ENCODE data around the gene PHACTR2.
"Not testable (repeated sequence)": the region's sequence is repeated elsewhere in the genome, so short reads cannot be mapped to it uniquely, and the experiment has no call there.

The PHACTR2 gene

DNA sequence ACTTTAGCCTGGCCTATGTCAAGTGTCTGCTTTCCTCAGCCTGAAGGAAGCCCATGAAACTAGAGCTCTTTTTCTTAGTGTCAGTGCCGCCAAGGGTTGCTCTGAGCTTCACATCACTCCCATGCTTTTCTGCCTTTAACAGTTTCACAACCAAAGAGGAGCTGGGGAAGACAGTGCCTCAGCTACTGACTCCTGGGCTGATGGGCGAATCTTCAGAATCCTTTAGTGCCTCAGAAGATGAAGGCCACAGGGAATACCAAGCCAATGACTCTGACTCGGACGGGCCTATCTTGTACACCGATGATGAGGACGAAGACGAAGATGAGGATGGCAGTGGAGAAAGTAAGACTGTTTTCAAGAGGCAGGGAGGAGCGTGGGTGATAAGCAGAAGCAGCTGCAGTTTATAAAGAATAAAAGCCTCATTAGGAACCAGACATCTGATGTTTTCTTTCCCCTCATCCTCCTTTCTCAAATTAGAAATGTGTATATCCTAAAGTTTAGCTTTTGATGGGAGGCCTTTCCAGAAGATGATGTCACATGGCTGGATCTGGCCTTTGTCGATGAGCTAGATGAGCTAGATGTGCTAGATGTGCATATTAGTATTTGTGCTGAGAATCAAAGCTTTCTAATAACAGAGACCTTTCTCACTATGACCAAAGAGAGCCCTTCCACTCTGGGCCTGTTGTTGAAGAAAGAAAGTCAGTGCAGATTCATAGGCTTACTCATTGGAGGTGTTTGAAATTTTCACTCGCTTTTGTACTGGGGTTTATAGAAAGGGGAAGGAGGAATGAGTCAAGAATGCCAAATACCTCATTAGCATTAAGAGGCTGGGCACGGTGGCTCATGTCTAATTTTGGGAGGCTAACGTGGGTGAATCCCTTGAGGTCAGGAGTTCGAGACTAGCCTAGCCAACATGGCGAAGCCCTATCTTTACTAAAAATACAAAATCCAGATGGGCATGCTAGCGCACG, 94.6 kb downstream of the PHACTR2 start:
- no peak for DNase-seq (ENCODE audit: low spot score in 2 of 2)
- H3K27me3 Mint-ChIP-seq = no peaks in the 10 kb centered on the region
- no peak for ATAC-seq (replicated peaks; ENCODE audit: extremely low read depth, poor library complexity, severe bottlenecking)

DNA sequence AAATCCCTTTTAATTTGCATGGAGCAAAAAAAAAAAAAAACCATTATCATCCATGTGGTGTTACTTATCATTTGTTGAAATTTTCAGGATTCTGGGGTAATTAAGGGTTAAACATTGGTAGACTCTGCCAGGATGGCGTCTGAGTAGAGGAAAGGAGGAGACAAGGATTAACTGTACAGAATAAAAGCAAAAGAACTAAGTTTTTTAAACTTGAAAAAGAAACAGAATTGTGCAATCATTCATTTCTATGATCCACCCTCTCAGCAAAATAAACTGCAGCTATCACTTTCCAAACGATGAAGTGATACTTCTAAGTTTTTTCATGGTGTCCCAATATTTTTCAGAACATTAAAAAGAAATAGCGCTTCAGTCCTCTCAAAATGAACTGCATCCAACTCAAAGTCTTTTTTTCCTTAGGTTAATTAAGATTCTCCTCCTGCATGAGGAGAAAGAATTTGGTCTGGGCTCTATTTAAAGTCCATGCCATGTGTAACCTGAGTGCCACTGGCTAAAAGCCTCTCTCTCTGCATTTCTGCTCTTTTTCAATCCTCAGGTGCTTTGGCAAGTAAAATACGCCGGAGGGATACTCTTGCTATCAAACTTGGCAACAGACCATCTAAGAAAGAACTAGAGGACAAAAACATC, 95.9 kb downstream of the PHACTR2 start:
- H3K4me1 Mint-ChIP-seq = peaks cover 9% of the 10 kb centered on the region
- DNase-seq (ENCODE audit: low spot score in 2 of 2) (no peak), ATAC-seq (replicated peaks; ENCODE audit: extremely low read depth, poor library complexity, severe bottlenecking) (no peak)
- no peaks in the 10 kb centered on the region for H3K9me3 Mint-ChIP-seq
- H3K36me3 Mint-ChIP-seq (ENCODE audit: insufficient read depth) = peaks cover 49% of the 10 kb centered on the region
- H3K27me3 Mint-ChIP-seq = no peaks in the 10 kb centered on the region
- no peak overlapping the region for H3K4me3 Mint-ChIP-seq
- no peak overlapping the region for H3K27ac Mint-ChIP-seq (ENCODE audit: low read depth)

More for the DNA sequence above, 94.6 kb downstream of the PHACTR2 start:
- Mint-ChIP-seq H3K36me3 (ENCODE audit: insufficient read depth) (peaks cover 44% of the 10 kb centered on the region), H3K9me3 (no peaks in the 10 kb centered on the region), H3K4me3 (no peak overlapping the region), H3K27ac (ENCODE audit: low read depth) (no peak overlapping the region), H3K4me1 (peaks cover 9% of the 10 kb centered on the region)

DNA sequence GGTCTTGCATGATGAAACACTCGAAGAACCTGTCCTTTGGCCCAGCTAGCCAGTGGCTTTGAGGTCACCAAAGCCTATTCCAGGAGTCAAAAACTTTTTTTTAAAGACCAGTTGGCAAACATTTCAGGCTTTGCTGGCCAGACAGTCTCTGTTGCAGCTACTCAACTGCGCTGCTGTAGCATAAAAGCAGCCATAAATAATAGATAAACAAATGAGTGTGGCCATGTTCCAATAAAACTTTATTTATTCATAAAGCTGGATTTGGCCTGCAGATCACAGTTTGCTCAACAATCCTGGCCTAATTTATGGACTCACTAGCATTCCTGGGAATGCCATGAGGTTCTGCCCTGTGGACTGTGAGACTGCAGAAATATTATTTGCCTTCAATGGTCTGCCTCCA, 96.6 kb downstream of the PHACTR2 start:
- no peak overlapping the region for H3K27ac Mint-ChIP-seq (ENCODE audit: low read depth)
- no peak for DNase-seq (ENCODE audit: low spot score in 2 of 2)
- H3K4me3 Mint-ChIP-seq = no peak overlapping the region
- peaks cover 9% of the 10 kb centered on the region for H3K4me1 Mint-ChIP-seq
- H3K9me3 Mint-ChIP-seq = no peaks in the 10 kb centered on the region
- H3K27me3 Mint-ChIP-seq = no peaks in the 10 kb centered on the region
- peaks cover 55% of the 10 kb centered on the region for H3K36me3 Mint-ChIP-seq (ENCODE audit: insufficient read depth)
- ATAC-seq (replicated peaks; ENCODE audit: extremely low read depth, poor library complexity, severe bottlenecking) = no peak

DNA sequence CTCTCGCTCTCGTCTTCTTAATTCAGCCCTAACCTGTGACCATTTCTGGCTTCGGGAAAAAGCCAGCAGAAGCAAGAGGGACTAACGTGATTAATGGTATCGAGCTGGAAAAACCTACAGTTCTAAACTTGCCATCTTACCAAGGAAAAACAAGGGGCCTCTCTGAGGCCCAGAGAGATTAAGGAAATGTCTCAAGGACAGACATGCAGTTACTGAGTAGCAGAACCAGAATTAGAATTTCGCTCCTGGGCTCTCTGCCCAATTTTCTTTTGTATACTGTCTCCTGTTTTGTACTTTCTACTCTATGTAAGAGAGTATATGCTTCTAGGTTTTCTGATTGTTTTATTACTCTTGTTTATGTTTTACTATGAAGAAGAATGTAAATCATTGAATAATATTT, 97.6 kb downstream of the PHACTR2 start:
- no peak overlapping the region for H3K4me3 Mint-ChIP-seq
- DNase-seq (ENCODE audit: low spot score in 2 of 2) = no peak
- no peak for ATAC-seq (replicated peaks; ENCODE audit: extremely low read depth, poor library complexity, severe bottlenecking)
- peaks cover 4% of the 10 kb centered on the region for H3K4me1 Mint-ChIP-seq
- no peaks in the 10 kb centered on the region for H3K27me3 Mint-ChIP-seq
- H3K9me3 Mint-ChIP-seq = no peaks in the 10 kb centered on the region
- no peak overlapping the region for H3K27ac Mint-ChIP-seq (ENCODE audit: low read depth)
- H3K36me3 Mint-ChIP-seq (ENCODE audit: insufficient read depth) = peaks cover 55% of the 10 kb centered on the region

DNA sequence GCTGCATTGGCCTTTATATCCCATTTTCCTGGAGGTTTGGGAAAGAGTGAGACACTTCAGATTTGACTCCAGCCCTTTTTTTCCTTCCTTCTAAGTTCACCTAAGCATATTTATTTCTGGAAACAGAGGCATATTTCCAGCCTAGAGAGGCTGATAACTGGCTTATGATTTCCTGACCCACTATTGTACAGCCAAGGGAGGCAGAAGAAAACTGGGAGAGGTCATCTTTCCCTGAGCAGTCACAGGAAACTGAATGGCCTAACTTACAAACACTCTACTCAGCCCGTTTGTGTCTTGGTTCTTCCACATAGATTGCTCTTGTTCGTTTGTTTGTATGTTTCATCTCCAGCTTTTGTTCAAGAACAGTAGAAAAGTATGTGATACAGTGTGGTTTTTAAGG, 101.2 kb downstream of the PHACTR2 start:
- no peaks in the 10 kb centered on the region for H3K27me3 Mint-ChIP-seq
- no peak overlapping the region for H3K4me3 Mint-ChIP-seq
- H3K36me3 Mint-ChIP-seq (ENCODE audit: insufficient read depth) = peaks cover 51% of the 10 kb centered on the region
- H3K27ac Mint-ChIP-seq (ENCODE audit: low read depth) = no peak overlapping the region
- H3K4me1 Mint-ChIP-seq = peaks cover 4% of the 10 kb centered on the region
- ATAC-seq (replicated peaks; ENCODE audit: extremely low read depth, poor library complexity, severe bottlenecking) (no peak), DNase-seq (ENCODE audit: low spot score in 2 of 2) (no peak)
- H3K9me3 Mint-ChIP-seq = no peaks in the 10 kb centered on the region

DNA sequence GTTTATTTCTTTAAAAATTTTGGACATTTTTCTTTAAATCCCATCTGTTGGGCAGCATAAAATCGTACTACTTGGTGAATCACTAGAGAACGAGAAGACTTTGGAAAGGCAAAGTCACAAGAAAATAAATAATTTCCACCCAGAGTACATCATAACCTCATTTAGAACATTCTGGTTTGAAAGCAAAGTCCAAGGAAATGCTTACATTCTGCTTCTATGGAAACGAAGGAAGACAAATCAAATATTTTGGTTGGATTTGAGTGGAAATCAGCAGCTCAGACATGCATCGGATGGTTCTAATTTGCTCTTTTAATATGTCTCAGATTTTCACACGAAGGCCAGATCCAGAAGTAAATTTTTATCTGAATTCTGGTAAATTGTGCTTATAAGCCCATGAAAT, 104.7 kb downstream of the PHACTR2 start:
- H3K4me3 Mint-ChIP-seq = no peak overlapping the region
- peaks cover 52% of the 10 kb centered on the region for H3K36me3 Mint-ChIP-seq (ENCODE audit: insufficient read depth)
- no peaks in the 10 kb centered on the region for H3K27me3 Mint-ChIP-seq
- H3K27ac Mint-ChIP-seq (ENCODE audit: low read depth) = no peak overlapping the region
- peaks cover 13% of the 10 kb centered on the region for H3K9me3 Mint-ChIP-seq
- H3K4me1 Mint-ChIP-seq = no peaks in the 10 kb centered on the region
- ATAC-seq (replicated peaks; ENCODE audit: extremely low read depth, poor library complexity, severe bottlenecking) (no peak), DNase-seq (ENCODE audit: low spot score in 2 of 2) (no peak)

DNA sequence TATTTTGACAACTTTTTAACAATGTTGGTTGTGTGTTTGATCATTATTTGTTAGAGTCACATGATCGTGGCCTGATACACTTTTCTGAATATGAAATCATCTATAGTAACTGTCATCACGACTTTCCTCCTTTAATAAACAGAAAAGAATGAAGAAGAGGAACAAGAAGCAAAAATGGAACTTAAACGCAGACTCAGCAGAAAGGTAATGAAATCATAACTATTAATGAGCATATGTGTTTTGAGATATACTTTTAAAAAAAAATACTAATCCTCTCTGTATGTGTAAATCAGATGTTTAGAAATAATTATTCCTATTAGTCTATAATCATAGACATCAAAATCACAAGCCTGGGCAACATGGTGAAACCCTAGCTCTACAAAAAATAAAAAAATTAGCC, 105.3 kb downstream of the PHACTR2 start:
- Mint-ChIP-seq H3K9me3 (peaks cover 13% of the 10 kb centered on the region), H3K4me1 (no peaks in the 10 kb centered on the region), H3K27me3 (no peaks in the 10 kb centered on the region), H3K4me3 (no peak overlapping the region), H3K27ac (ENCODE audit: low read depth) (no peak overlapping the region), H3K36me3 (ENCODE audit: insufficient read depth) (peaks cover 52% of the 10 kb centered on the region)
- DNase-seq (ENCODE audit: low spot score in 2 of 2) = no peak
- ATAC-seq (replicated peaks; ENCODE audit: extremely low read depth, poor library complexity, severe bottlenecking) = no peak

DNA sequence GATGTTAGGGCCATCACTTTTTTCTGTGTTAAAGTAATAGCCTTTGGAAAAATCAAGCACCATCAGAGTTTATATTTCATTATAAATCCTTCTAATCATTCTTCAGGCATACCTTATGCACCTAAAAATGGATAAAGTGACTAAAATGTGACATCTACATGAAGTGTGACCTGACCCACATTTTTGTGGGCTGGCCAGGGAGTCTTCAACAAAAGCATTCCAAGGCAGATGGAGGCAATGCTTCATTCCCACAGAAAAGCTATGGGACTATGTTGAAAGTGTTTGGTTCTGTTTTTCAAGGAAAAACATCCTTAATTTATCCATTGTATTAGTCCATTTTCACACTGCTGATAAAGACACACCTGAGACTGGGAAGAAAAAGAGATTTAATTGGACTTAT, 106.6 kb downstream of the PHACTR2 start:
- no peaks in the 10 kb centered on the region for H3K4me1 Mint-ChIP-seq
- no peaks in the 10 kb centered on the region for H3K27me3 Mint-ChIP-seq
- H3K27ac Mint-ChIP-seq (ENCODE audit: low read depth) = peak overlapping the region; percentile 67
- ATAC-seq (replicated peaks; ENCODE audit: extremely low read depth, poor library complexity, severe bottlenecking) (no peak), DNase-seq (ENCODE audit: low spot score in 2 of 2) (no peak)
- H3K36me3 Mint-ChIP-seq (ENCODE audit: insufficient read depth) = peaks cover 43% of the 10 kb centered on the region
- H3K4me3 Mint-ChIP-seq = no peak overlapping the region
- peaks cover 13% of the 10 kb centered on the region for H3K9me3 Mint-ChIP-seq

DNA sequence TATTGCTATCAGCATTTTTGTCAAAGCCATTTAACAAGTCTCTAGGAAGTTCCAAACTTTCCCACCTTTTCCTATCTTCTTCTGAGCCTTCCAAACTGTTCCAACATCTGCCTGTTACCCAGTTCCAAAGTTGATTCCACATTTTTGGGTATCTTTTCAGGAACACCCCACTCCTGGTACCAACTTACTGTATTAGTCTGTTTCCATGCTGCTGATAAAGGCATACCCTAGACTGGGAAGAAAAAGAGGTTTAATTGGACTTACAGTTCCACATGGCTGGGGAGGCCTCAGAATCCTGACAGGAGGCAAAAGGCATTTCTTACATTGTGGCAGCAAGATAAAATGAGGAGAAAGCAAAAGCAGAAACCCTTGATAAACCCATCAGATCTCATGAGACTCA, 108.6 kb downstream of the PHACTR2 start:
- H3K27me3 Mint-ChIP-seq; H3K4me1 Mint-ChIP-seq; H3K4me3 Mint-ChIP-seq; H3K27ac Mint-ChIP-seq (ENCODE audit: low read depth); DNase-seq (ENCODE audit: low spot score in 2 of 2); ATAC-seq (replicated peaks; ENCODE audit: extremely low read depth, poor library complexity, severe bottlenecking): not testable (repeated sequence)
- Mint-ChIP-seq H3K36me3 (ENCODE audit: insufficient read depth) (peaks cover 50% of the 10 kb centered on the region), H3K9me3 (peaks cover 13% of the 10 kb centered on the region)

DNA sequence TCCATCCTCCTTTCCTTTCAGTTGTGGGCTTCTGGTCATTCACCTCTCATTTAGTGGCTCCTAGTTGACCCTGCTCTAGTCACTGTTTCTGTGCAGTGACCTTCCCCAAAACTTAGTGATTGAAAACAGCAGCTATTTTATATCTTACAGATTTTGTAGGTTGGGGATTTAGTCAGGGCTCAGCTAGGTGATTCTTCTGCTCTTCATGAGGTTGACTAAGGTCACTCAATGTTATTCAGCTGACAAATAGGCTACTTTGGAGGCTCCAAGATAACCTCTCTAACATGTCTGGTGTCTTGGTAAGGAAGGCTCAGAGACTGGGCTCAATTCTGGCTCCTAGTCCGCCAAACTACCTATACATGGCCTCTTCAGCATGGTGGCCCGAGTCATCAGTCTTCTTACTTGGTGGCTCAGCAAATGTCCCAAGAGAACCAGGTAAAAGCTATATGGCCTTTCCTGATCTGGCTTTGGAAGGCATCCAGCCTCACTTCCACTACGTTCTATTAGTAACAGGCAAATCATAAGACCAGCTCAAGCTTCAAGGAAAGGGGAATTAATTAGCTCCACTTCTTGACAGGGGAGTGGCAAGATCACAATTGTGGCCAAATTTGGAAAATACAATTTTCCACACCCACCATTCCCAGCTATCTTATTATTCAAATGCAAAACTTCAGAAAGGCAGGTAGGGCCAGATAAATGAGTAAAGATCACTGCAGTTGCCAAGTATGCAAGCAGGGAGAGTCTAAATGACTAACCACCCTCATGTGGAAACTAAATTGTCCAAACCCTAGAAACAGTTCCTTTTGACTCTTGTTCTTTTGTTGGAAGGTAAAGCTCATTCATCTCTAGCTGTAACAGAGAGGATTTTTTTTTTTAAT, 114.9 kb downstream of the PHACTR2 start:
- Mint-ChIP-seq H3K27ac (ENCODE audit: low read depth) (no peak overlapping the region), H3K9me3 (no peaks in the 10 kb centered on the region), H3K27me3 (no peaks in the 10 kb centered on the region), H3K4me1 (peaks cover 6% of the 10 kb centered on the region), H3K36me3 (ENCODE audit: insufficient read depth) (peaks cover 38% of the 10 kb centered on the region), H3K4me3 (no peak overlapping the region)
- DNase-seq (ENCODE audit: low spot score in 2 of 2) (no peak), ATAC-seq (replicated peaks; ENCODE audit: extremely low read depth, poor library complexity, severe bottlenecking) (no peak)

DNA sequence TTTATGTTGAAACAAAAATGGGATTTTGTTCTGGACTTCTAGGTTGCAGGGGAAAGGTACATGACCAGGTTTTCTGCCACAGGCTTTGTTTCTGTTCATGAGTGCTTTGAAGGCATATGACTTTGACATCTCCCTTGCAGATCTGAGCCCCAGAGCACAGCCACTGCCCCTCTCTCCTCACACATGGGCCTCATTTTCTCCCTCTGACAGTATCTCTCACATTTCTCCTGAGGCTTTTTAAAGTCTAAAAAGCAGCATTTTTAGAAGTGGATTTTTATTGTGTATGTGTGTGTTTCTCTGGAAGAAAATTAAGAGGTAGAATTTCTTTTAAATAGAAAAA, 115.5 kb downstream of the PHACTR2 start:
- Mint-ChIP-seq H3K36me3 (ENCODE audit: insufficient read depth) (peaks cover 36% of the 10 kb centered on the region), H3K27me3 (no peaks in the 10 kb centered on the region), H3K4me1 (peaks cover 6% of the 10 kb centered on the region), H3K27ac (ENCODE audit: low read depth) (no peak overlapping the region), H3K4me3 (no peak overlapping the region), H3K9me3 (no peaks in the 10 kb centered on the region)
- no peak for ATAC-seq (replicated peaks; ENCODE audit: extremely low read depth, poor library complexity, severe bottlenecking)
- DNase-seq (ENCODE audit: low spot score in 2 of 2) = no peak

DNA sequence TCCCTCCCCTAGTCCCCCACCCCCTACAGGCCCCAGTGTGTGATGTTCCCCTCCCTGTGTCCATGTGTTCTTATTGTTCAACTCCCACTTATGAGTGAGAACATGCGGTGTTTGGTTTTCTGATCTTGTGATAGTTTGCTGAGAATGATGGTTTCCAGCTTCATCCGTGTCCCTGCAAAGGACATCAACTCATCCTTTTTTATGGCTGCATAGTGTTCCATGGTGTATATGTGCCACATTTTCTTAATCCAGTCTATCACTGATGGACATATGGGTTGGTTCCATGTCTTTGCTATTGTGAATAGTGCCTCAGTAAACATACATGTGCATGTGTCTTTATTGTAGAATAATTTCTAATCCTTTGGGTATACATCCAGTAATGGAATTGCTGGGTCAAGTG, 118.8 kb downstream of the PHACTR2 start:
- H3K4me3 Mint-ChIP-seq; ATAC-seq (replicated peaks; ENCODE audit: extremely low read depth, poor library complexity, severe bottlenecking): not testable (repeated sequence)

More for the DNA sequence above, 118.8 kb downstream of the PHACTR2 start:
- not testable (repeated sequence) for DNase-seq (ENCODE audit: low spot score in 2 of 2); H3K27ac Mint-ChIP-seq (ENCODE audit: low read depth); H3K9me3 Mint-ChIP-seq; H3K27me3 Mint-ChIP-seq
- peaks cover 21% of the 10 kb centered on the region for H3K4me1 Mint-ChIP-seq
- H3K36me3 Mint-ChIP-seq (ENCODE audit: insufficient read depth) = peaks cover 19% of the 10 kb centered on the region

Data from central memory CD8-positive, alpha-beta T cell (primary cell).